D341Med (cell line): ENCODE measurements around the gene SLC1A3.
A peak's percentile ranks its signal among the peaks of the same experiment; 100 is the strongest.

Experiments
- DNase-seq: peaks from one replicate; pipeline ENCODE4 v3.0.0; 2012; ENCODE audit warnings: low spot score

SLC1A3 gene

DNA sequence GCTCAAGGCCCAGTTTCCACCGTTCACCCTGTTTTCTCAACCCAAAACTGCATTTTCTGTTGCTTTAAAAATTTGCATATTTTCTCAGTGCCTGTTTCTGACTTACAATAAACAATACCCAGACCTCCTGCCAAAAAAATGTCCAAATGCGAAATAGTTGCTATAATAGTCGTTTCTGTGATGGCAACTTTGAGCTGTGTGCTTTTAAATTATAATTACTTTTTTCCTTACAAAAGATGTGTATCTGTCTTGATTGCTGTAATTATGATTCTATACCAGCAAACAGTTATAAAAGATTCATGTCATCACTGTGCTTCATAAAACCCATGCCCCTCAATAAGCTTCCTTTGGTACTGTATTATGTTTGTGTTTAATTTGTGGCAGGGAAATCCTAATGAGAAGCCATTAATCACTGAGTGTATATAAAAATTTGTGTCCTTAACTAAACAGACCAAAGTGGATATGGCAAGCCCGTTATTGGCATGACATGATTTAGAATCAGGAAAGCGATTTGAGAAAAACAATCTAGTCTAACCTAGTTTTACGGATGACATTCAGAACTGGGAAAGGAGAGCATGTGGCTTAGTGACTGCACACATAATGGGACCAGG lies 5.4 kb upstream of the SLC1A3 start:
- DNase-seq: no peak

DNA sequence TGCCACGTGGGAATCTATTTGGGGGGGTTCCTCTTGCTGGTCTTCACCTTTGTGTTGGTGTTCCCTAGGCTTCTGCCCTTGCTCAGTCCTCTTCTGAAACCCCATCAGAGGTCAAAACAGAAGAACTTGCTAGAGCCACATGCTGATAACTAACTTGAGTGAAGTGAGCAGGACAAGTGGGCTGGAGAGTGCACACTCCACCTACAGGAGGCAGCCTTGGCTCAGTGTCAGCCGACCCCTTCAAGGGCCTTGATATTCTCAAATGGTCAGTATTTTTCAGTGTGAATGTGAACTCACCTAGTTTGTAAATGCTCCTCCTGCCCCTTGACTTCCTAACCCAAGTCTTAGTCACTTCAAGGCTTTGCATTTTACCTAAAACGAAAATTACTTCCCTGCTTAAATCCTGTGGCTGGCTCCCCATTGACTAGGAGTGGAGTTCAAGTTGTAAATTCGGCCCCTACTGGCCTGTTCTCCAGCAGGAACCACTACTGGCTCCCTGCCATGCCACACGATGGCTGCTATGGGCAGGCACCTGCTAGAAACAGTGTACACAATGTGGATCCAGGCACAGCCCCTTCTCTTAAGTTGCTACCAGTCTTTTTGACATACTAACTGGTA lies 3.6 kb upstream of the SLC1A3 start:
- DNase-seq: no peak

DNA sequence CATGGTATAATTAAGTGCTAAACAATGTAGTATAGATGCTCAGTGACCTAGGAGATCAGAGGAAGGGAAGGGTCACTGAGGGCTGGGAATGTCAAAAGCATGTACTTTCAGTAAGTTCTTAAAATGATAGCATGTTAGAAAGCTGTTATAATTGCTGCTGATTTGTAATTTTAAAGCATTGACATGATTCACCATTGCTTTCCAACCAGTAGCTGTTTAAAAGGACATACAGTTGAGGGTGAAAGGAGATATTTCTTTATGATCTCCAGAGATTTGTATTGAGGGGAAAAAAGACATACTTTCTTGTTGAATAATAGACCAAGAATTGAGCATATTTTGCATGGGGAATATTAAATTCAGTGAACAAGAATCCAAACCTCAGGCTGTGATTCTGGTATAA lies 1.2 kb upstream of the SLC1A3 start:
- DNase-seq: no peak

DNA sequence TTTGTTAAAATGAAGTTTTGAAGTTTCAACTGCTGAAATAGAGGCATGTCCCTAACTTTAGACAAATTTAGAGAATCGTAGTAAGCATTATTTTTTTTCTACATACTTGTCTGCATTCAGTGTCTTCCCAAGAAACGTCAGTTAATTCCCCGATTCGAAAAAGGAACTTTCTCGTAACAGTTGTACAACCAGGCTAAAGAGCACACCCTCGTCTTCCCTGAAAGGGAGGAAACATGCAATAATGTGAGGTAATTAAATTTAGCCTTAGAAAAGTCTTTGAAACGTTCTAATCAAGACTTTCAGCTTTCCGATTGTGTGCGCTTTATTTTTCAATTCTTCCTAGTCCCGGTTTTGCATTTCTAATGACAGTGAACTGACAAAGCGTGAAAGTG lies 374 bp upstream of the SLC1A3 start:
- no peak for DNase-seq

DNA sequence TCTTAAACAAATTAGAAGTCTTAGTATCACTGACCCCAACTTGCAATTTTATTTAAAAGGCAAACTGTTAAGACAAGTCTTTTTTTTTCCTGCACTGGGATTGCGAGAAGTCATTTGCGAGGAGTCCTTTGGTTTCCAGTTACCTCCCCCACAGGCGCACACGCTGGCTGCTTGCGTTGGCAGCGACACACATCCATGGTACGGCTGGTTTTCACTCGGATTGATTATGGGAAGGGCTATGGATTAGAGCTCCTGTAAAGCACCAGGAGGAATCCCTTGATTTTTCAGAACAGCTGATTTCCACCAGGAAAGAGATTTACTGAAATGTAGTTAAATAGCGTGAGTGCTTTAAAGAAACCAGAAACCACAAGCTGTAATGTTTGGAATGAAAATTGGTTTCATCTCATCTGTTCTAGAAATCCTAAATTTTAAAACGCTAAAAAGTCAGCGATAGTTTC lies 737 bp downstream of the SLC1A3 start:
- peak; percentile 53 for DNase-seq

DNA sequence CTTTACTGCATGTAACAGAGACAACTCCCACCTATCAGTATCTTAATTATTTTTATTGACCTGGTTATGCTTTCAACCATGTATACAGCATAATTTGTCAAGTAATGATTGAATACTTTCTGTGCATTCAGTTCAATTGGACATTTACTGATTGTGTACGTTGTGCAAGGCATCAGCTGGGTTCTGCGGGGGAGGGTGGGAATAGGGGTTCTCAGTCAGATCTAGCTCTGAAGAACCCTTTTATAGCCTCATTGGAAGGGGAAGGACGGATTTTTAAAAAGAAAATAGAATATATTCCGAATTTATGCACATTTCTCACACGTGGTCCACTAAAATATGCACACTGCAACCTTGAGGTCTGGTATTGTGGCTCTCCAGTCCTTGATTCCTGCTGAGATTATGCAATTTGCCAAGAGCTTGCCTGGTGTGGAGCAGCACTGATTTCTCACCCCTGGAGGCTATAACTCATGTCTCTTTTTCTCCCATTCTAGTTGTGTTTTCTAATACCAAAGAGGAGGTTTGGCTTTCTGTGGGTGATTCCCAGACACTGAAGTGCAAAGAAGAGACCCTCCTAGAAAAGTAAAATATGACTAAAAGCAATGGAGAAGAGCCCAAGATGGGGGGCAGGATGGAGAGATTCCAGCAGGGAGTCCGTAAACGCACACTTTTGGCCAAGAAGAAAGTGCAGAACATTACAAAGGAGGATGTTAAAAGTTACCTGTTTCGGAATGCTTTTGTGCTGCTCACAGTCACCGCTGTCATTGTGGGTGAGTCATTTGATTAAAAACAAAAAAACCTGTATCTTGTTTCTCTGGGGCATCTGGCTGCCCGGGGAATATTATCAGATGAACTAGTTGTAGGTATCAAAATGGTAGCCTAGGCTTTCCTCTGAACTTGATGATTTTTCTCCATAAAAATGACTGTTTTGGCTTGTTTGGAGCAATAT lies 1.7 kb downstream of the SLC1A3 start:
- no peak for DNase-seq

DNA sequence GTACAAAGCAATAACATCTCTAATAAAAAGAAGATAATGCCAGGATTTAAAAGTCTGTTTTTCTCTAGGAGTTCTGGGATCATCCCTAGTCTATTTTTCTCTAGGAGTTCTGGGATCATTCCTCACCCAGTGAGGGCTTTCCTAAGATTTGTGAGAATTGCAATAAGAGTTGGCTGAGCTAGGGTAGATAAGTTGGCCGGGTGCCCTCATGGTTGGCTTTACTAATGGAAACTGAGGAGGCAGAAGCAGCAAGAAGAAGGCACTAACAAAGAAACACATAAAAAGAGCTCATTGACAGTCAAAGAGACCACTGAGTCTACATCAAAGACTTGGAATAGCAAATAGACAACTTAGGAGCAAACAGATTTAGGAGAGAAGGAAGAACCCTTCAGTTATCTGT lies 4.2 kb downstream of the SLC1A3 start:
- no peak for DNase-seq

DNA sequence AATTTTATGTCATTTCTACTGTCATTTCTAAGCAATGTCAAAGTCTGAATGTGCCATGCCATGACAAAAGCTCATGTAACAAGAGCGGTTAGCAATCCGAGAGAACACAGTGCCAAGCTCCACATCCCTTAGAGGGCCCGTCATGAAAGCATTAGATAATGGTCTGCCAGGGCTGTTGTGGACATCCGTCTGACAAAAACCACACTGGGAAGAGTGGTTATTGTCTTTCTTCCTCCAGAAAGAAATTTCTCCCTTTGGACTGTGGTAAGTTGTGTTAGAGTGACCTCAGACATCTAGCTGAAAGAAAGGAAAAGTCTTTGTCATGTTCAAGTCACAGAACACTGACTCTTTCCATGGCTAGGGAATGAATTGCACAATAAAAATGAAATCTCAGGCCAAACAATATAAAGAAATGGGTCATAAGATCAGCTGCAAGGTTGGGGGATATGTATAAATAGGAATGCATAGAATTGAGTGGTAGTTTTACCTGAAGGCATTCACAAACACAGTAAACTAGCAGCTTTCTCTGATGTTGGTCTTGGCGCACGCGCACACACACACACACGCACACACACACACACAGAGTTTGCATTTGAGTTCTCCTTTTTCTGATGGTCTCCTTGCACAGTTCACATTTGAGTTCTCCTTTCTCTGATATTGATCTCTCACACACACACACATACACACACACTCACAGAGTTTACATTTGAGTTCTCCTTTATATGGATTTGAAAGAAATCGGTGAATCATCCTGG lies 5.3 kb downstream of the SLC1A3 start:
- no peak for DNase-seq

DNA sequence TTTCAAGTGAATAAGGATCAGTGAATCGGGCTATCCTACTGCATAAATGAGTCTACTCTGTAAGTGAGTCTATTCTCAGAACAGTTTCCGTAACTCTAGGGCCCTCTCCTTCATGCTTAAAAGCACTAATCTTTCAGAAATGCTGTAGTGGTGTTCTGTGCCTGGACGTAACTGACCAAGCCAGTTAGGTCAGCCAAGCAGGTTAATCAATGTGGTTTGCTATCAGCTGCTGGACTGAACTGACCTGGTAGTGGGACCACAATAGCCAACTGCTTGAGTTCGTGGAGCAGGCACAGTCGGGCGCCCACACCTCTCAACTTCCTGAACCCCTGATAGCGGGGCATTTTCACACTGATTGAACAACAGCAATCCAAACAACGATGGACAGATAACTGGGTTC lies 6.8 kb downstream of the SLC1A3 start:
- DNase-seq: no peak

DNA sequence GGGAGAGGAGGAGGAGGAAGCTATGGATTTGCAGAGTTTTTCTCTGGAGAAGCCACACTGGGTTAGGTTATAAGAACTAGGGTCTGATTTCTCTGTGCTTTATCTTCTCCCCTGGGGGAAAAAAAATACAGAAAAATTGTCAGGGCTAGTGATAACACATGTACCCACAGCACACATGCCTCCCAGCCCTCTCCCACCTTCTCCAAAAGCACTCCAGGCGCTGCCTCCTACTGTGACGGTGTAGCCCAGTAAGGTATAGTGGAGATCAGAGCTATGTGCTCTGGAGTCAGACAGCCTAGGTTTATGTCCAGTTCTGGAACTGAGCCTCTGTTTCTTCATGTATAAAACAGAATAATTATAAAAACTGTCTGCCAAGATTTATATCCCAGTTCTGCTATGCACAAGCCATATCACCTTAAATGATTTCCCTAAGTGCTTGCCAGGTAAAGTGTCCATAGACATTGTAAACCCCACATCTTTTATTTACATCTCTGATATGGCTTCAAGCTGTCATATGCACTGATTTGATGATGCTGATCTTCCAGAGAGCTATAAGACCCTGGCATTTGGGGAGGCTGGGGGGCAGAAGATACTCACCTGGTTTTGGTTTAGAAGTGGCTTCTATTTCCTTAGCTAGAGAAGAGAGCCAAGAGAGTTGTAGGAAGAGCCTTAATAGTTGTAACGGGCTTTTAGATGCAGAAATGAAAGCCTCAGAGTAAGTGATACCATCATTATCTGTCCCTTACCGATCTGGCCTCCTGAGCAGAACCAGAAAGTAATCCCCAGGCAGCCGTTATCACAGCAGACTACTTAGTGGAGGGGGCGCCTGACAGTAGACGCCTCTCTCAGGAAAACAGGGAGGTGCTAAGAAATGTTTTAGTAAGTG lies 7.6 kb downstream of the SLC1A3 start:
- DNase-seq: no peak

DNA sequence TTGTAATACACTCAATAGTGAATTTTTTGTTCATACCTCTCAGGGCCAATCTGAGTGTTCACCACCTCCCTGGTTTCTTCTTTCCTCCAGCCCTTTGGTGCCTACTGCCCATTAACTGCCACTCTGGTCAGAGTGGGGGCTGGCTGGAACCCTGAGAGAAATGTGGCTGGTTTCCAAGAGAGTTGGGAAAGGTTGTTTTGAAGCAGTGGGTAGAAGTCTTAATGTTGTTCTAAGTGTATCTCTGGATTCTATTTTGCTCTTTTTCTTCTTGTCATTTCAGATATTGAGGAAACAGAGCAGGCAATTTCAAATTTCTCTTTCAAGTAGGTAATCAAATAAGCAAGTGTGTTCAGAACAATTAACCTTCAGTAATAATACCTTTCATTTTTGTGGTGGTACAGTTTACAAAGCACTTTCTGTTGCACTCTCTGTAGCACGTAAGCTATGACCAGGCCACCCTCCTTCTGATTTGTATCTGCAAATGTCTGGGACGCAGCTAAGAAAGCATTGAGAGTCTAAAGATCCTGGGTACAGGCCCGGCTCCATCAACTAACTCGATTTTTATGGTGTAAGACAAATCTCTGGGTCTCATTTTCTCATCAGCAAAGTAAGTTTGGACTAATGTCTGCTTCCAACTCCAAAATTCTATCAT lies 8.4 kb downstream of the SLC1A3 start:
- DNase-seq: no peak

DNA sequence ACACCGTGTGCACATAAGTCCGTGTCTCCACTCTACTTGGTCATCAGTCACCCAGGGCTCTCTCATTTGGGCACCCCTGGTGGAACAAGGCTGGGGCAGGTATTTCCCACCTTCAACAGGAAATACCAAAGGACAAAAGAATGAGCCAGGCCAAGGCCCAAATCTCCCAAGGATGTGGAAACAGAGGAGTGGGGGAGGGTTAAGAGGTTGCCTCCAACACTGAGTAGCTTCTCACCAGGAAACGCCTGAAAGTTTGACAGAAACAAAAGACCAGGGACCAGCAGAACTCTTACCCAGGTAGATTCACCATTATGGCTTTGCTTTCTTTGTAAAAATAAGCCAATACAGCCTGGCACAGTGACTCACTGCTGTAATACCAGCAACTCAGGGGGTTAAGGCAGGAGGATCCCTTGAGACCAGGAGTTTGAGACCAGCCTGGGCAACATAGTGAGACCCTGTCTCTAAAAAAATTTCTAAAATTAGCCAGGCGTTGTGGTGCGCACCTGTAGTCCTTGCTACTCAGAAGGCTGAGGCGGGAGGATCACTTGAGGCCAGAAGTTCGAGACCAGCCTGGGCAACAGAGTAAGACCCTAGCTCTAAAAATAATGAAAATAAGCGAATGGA lies 12.7 kb downstream of the SLC1A3 start:
- DNase-seq: no peak

DNA sequence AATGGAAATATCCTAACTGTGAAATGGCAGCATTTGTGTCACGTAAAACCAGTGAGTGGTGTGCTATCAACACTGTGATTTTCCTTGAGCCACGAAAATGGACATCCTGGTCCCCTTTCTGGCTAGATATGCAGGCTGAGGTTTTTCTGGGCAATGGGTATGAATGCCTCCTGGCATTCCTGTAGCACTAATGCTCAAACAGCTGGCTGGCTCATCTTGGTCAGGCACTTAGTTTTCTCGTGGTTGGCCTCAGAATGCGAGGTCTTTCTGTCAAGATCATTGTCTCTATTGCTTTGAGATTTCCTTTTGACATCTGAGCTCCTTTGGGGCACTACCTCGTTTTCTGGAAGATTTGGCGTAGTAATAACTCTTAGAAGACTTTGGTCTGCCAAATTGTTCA lies 15.6 kb downstream of the SLC1A3 start:
- DNase-seq: no peak

DNA sequence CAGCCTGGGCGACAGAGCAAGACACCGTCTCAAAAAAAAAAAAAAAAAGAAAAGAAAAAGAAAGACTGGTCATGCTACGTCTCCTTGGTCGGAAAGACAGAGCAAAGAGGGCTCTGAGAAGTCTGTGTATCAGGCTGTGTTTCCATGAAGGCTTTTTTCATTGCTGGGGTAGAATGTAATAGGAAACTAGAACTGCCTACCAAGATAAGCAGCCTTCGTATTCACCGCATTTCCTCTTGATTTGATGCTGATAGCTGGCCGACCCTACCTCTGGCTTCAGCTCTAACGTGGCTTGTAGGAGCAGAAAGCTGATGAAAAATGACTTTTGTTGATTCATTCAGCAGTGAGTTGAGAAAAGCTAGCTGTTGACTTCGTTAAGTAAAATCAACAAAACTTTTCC lies 17.4 kb downstream of the SLC1A3 start:
- no peak for DNase-seq

DNA sequence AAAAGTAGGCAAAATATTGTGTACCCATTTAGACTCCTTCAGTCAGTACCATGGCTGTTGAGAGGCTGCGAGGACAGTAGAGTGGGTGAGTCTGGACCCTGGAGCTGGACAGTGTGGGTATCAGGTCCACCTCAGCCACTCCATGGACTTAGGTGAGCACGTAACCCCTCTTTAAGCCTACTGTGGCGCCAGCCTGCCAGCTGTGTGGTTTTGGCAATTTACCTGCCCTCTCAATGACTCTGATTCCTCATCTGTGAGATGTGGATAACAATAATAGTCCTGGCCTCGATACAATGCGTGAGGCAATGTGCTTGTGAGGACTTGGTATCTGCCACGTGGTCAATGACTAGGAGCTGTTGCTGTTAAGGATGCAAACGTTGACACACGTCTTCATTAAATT lies 17.9 kb downstream of the SLC1A3 start:
- DNase-seq: no peak

DNA sequence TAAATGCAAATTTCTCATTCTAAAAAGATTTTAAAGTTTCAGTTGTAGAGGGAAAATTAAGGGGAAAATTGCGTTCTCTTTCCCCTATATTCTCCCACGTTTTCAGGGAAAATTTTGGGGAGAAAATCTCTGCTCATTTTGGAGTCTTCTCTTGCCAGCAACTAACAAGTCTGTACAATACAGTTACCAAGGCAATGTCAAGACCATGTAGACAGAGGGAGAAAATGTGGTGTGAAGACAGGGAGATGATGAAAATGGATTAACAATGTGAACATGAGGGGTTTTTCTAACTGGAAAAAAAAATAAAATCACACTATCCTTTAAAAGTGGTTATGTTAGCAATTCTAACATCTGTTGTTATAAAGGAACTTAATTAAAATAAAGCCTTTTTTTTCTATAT lies 22.3 kb downstream of the SLC1A3 start:
- DNase-seq: no peak

DNA sequence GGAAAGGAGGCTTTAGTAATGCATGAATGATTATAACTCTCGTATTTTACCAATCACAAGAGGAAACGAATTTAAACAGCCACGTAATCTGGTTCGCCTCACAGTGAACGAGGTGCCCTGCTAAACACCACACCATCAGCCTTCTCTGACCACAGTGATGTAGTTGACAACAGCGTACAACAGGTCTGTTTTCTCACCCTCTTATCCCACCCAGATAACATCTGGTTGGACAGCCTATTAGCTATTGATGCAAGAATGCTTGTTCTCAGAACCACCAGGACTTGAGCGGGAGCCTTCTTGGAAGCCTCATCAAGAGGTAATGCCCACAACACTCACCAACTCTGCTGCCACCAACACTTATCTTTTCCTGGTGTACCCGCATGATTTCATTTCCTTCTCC lies 23.3 kb downstream of the SLC1A3 start:
- DNase-seq: no peak

DNA sequence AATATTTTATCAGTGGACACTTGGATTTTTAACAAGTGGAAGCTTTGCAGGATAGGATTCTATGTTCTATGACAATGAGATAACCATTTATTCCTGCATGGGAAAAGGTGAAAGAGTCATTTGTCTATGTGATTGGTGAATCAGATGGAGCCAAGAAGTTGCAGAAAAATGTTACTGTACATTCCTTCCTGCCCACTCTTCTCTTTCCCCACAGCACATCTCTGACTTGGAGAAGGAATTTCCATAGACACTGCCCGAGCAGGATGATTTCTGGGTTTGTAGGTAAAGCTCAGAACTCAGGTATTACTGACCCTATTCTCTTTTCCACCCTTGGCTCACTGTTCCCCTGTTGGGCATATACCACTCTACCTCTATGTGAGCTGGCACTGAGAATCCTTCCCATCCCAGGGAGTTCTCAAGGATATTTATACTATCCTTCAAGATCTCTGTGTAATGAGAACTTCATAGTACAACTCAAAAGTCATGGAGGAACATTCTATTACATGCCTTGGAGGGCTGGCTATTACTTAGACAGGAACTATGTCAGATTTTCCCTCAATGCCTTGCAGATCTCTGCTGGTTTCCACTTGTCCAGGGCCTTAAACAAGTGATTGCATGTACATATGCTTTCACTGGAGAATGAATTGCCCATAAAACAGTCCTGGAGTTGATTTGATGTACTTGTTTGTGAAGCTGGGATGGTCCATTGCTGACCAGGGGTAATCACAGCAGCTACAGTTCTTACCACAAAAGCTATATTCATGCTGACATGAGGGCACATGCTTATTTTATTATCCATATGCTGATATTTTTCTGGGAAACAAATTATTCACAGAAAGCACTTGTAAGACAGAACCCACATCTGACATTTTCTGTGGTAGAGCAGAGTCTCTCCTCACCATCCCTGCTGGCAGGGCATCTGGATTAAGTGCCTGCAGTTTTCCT lies 24.1 kb downstream of the SLC1A3 start:
- DNase-seq: no peak

DNA sequence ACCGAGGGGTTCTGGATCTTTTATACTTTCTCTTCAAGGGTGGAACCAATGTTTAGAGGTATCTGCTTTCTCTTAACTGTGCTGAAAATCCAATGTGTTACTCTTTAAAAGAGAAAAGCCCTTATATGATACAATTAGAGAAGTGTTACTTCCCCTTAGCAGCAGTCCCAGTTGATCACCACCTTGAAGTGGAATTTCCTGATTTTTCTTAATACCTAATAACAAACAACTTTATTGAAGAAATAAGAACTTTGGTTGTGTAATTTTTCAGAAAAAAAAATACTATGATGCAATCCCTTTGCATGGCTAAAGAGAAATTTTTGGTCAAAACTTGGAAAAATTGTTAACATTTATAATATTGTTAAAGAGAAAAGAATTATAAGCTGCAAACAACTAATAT lies 24.7 kb downstream of the SLC1A3 start:
- no peak for DNase-seq
